ENCODE data around the gene LY6G6D. TPM values are rescaled to one million over a fixed set of nuclear protein-coding genes. Genes with fewer than 3 reads are reported as not detected.

Gene LY6G6D
- total and polyA plus RNA-seq, 5 donors from 2014 or later: not detected

GRCh38 chr6:31760790-31761189, 45.6 kb downstream of the LY6G6D start:
- Mint-ChIP-seq H3K36me3 (peaks cover 19% of the 10 kb centered on the region), H3K27ac (peak overlapping the region in 1 of 3 donors; percentile 55), H3K27me3 (no peaks in the 10 kb centered on the region), H3K4me1 (peaks cover 0 to 6% (median 4%) of the 10 kb centered on the region in 4 donors), H3K9me3 (no peaks in the 10 kb centered on the region), H3K4me3 (no peak overlapping the region)
- Histone ChIP-seq H3K27ac (ENCODE audit: insufficient read depth, low read length, poor library complexity, severe bottlenecking) (no peak overlapping the region), H3K36me3 (ENCODE audit: control insufficient read depth, insufficient read depth, low read length) (no peaks in the 10 kb centered on the region), H3K4me3 (ENCODE audit: low read depth, low read length) (no peak overlapping the region), H3K4me1 (ENCODE audit: control insufficient read depth, insufficient read depth, low read length, poor library complexity, severe bottlenecking) (no peaks in the 10 kb centered on the region), H3K27me3 (ENCODE audit: control insufficient read depth, insufficient read depth, low read length) (no peaks in the 10 kb centered on the region), H3K9me3 (ENCODE audit: control insufficient read depth in 2 of 2, low read length in 2 of 2) (no peaks in the 10 kb centered on the region)
- DNase-seq: no peak
- ATAC-seq (ENCODE audit: low read depth in 2 of 2): no peak

DNA sequence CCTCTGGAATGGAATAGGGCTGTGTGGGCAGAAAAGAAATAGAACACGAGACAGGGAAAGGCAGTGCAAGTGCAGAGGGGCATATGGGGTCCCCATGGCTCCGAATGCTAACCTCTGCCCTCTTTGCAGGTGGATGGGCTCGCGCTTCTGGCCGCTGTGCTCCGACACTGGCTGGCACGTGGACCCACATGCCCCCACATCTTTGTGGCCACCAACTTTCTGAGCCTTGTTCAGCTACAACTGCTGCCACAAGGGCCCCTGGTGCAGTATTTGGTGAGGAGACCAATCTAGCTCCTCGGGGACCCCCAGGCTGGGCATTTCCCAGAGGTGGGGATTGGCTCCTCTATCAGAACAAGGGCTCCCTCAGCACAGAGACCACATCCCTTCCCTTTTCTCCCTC, 46.2 kb downstream of the LY6G6D start:
- ATAC-seq (ENCODE audit: low read depth in 2 of 2): no peak
- Histone ChIP-seq H3K4me3 (ENCODE audit: low read depth, low read length) (no peak overlapping the region), H3K27me3 (ENCODE audit: control insufficient read depth, insufficient read depth, low read length) (no peaks in the 10 kb centered on the region), H3K27ac (ENCODE audit: insufficient read depth, low read length, poor library complexity, severe bottlenecking) (no peak overlapping the region), H3K36me3 (ENCODE audit: control insufficient read depth, insufficient read depth, low read length) (no peaks in the 10 kb centered on the region), H3K4me1 (ENCODE audit: control insufficient read depth, insufficient read depth, low read length, poor library complexity, severe bottlenecking) (no peaks in the 10 kb centered on the region), H3K9me3 (ENCODE audit: control insufficient read depth in 2 of 2, low read length in 2 of 2) (no peaks in the 10 kb centered on the region)
- H3K27ac Mint-ChIP-seq: no peak overlapping the region
- H3K4me1 Mint-ChIP-seq: peaks cover 0 to 5% (median 4%) of the 10 kb centered on the region in 4 donors
- H3K4me3 Mint-ChIP-seq: no peak overlapping the region
- H3K27me3 Mint-ChIP-seq: no peaks in the 10 kb centered on the region
- DNase-seq: no peak
- peaks cover 19% of the 10 kb centered on the region for H3K36me3 Mint-ChIP-seq
- H3K9me3 Mint-ChIP-seq: no peaks in the 10 kb centered on the region

DNA sequence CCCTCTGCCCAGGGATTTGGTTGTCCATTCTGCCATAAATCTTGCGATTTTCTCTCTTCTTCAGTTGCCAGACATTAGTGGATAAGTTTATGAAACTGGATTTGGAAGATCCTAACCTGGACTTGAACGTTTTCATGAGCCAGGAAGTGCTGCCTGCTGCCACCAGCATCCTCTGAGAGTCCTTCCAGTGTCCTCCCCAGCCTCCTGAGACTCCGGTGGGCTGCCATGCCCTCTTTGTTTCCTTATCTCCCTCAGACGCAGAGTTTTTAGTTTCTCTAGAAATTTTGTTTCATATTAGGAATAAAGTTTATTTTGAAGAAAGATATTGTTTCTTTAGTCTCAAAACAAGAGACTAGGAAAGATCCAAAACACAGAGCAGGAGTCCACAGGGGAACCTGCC, 47.2 kb downstream of the LY6G6D start, which contains the start of gene SAPCD1:
SAPCD1 (plus strand) TSS at position 301 of the 400 bp plus-strand sequence. CDS start 399 bp downstream, outside the sequence.
- ATAC-seq (ENCODE audit: low read depth in 2 of 2): no peak
- peak within 1 kb of the TSS in 2 of 3 donors; percentile 81 to 83 for H3K27ac Mint-ChIP-seq

DNA sequence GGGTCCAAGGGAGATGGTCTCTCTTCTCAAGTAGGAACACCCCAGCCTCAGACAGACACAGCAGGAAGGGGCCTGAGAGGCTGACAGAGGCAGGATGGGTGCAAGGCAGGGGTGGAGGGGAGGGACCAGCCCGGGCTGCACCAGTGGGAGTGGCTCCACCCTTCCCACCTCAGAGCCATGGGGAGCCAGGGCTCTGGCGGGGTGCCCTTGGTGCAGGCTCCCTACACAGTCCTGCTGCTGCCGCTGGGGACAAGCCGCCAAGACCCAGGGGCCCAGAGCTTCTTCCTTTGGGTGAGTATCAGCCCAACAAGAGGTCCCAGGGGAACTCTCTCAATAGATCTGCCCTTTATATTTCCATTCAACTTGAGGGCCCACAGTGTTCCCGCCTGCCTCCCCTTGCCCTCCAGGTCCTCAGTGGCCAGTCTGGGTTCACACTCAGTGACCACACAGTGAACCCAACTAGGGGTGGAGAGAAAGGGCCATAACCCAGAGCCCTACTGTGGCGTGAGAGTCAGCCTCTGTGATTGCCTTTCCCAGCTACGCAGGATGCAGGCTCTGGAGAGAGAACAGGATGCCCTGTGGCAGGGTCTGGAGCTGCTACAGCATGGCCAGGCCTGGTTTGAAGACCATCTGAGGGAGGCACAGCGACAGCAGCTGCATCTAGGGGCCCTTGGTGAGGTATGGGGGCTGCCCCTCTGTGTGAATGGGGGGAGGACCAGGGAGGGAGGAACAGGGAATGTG, 47.9 kb downstream of the LY6G6D start:
- Histone ChIP-seq H3K27ac (ENCODE audit: insufficient read depth, low read length, poor library complexity, severe bottlenecking) (no peak overlapping the region), H3K27me3 (ENCODE audit: control insufficient read depth, insufficient read depth, low read length) (no peaks in the 10 kb centered on the region), H3K36me3 (ENCODE audit: control insufficient read depth, insufficient read depth, low read length) (no peaks in the 10 kb centered on the region), H3K9me3 (ENCODE audit: control insufficient read depth in 2 of 2, low read length in 2 of 2) (no peaks in the 10 kb centered on the region), H3K4me1 (ENCODE audit: control insufficient read depth, insufficient read depth, low read length, poor library complexity, severe bottlenecking) (no peaks in the 10 kb centered on the region), H3K4me3 (ENCODE audit: low read depth, low read length) (no peak overlapping the region)
- no peaks in the 10 kb centered on the region for H3K27me3 Mint-ChIP-seq
- H3K4me3 Mint-ChIP-seq: no peak overlapping the region
- no peaks in the 10 kb centered on the region for H3K9me3 Mint-ChIP-seq
- peak overlapping the region in 2 of 3 donors; percentile 70 to 81 for H3K27ac Mint-ChIP-seq
- peaks cover 19% of the 10 kb centered on the region for H3K36me3 Mint-ChIP-seq
- H3K4me1 Mint-ChIP-seq: peaks cover 0 to 5% (median 4%) of the 10 kb centered on the region in 4 donors
- ATAC-seq (ENCODE audit: low read depth in 2 of 2) (no peak), DNase-seq (no peak)

More for the DNA sequence above, 47.2 kb downstream of the LY6G6D start, which contains the start of gene SAPCD1:
- DNase-seq: no peak
- H3K4me1 Mint-ChIP-seq: peaks cover 0 to 5% (median 4%) of the 10 kb centered on the region in 4 donors
- Histone ChIP-seq H3K27ac (ENCODE audit: insufficient read depth, low read length, poor library complexity, severe bottlenecking) (no peak within 1 kb of the TSS), H3K36me3 (ENCODE audit: control insufficient read depth, insufficient read depth, low read length) (no peaks in the 10 kb centered on the region), H3K4me3 (ENCODE audit: low read depth, low read length) (no peak within 1 kb of the TSS), H3K27me3 (ENCODE audit: control insufficient read depth, insufficient read depth, low read length) (no peaks in the 10 kb centered on the region), H3K4me1 (ENCODE audit: control insufficient read depth, insufficient read depth, low read length, poor library complexity, severe bottlenecking) (no peaks in the 10 kb centered on the region), H3K9me3 (ENCODE audit: control insufficient read depth in 2 of 2, low read length in 2 of 2) (no peaks in the 10 kb centered on the region)
- no peaks in the 10 kb centered on the region for H3K27me3 Mint-ChIP-seq
- no peaks in the 10 kb centered on the region for H3K9me3 Mint-ChIP-seq
- no peak within 1 kb of the TSS for H3K4me3 Mint-ChIP-seq
- H3K36me3 Mint-ChIP-seq: peaks cover 19% of the 10 kb centered on the region

DNA sequence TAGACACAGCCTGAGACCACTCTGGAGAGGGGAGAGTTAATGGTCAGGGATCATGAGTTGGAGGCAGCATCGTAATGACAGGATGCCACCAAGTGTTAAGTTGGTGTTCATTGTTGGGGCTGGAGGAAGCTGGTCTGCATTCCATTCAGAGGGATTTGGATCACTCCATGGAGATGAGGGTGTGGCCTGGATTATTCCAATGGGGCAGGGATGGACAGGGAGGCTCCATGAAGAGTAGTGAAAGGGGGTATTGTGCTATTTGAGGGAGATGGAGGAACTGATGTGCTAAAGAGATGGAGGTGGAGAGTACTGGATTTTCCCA, 48.4 kb downstream of the LY6G6D start:
- Mint-ChIP-seq H3K36me3 (peaks cover 19% of the 10 kb centered on the region), H3K4me1 (peaks cover 0 to 5% (median 4%) of the 10 kb centered on the region in 4 donors), H3K27me3 (no peaks in the 10 kb centered on the region), H3K27ac (peak overlapping the region in 2 of 3 donors; percentile 70 to 81), H3K4me3 (no peak overlapping the region), H3K9me3 (no peaks in the 10 kb centered on the region)
- no peaks in the 10 kb centered on the region for H3K27me3 ChIP-seq (ENCODE audit: control insufficient read depth, insufficient read depth, low read length)
- no peak overlapping the region for H3K27ac ChIP-seq (ENCODE audit: insufficient read depth, low read length, poor library complexity, severe bottlenecking)
- no peak for DNase-seq
- no peaks in the 10 kb centered on the region for H3K36me3 ChIP-seq (ENCODE audit: control insufficient read depth, insufficient read depth, low read length)
- ATAC-seq (ENCODE audit: low read depth in 2 of 2): no peak
- no peaks in the 10 kb centered on the region for H3K4me1 ChIP-seq (ENCODE audit: control insufficient read depth, insufficient read depth, low read length, poor library complexity, severe bottlenecking)
- no peak overlapping the region for H3K4me3 ChIP-seq (ENCODE audit: low read depth, low read length)
- no peaks in the 10 kb centered on the region for H3K9me3 ChIP-seq (ENCODE audit: control insufficient read depth in 2 of 2, low read length in 2 of 2)

- DNase-seq (no peak), ATAC-seq (ENCODE audit: low read depth in 2 of 2) (no peak)
- H3K4me1 Mint-ChIP-seq: peaks cover under 1 to 8% (median 5%) of the 10 kb centered on the region in 4 donors
- no peaks in the 10 kb centered on the region for H3K27me3 Mint-ChIP-seq
- peak overlapping the region in 1 of 3 donors; percentile 81 for H3K27ac Mint-ChIP-seq
- H3K9me3 Mint-ChIP-seq: peaks cover 0 to 1% (median 0%) of the 10 kb centered on the region in 7 donors
- Histone ChIP-seq H3K9me3 (ENCODE audit: control insufficient read depth in 2 of 2, low read length in 2 of 2) (no peaks in the 10 kb centered on the region), H3K4me1 (ENCODE audit: control insufficient read depth, insufficient read depth, low read length, poor library complexity, severe bottlenecking) (no peaks in the 10 kb centered on the region), H3K27me3 (ENCODE audit: control insufficient read depth, insufficient read depth, low read length) (no peaks in the 10 kb centered on the region), H3K36me3 (ENCODE audit: control insufficient read depth, insufficient read depth, low read length) (no peaks in the 10 kb centered on the region), H3K27ac (ENCODE audit: insufficient read depth, low read length, poor library complexity, severe bottlenecking) (no peak overlapping the region), H3K4me3 (ENCODE audit: low read depth, low read length) (no peak overlapping the region)
- H3K4me3 Mint-ChIP-seq: no peak overlapping the region
- H3K36me3 Mint-ChIP-seq: peaks cover 14% of the 10 kb centered on the region
These were observed 49.0 kb downstream of the LY6G6D start for GRCh38 chr6:31764198-31764597.

DNA sequence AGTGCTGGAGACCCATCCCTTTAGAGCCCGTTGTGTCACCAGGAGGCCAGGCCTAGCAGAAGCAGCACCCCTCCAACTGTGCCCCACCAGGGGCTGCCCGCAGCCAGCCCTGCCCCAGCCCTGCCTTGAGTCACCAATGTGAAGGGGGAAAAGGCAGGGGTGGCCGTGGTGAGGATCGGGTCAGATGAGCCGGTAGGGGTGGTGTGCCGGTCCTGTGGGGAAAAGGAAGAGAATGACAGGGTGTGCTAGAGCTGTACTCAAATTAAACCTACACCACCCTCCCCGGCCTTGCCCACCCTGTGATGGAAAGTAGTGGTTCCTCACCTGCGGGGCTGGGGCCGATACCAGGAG, 50.4 kb downstream of the LY6G6D start:
- H3K4me3 Mint-ChIP-seq: no peak overlapping the region
- Histone ChIP-seq H3K27ac (ENCODE audit: insufficient read depth, low read length, poor library complexity, severe bottlenecking) (no peak overlapping the region), H3K4me1 (ENCODE audit: control insufficient read depth, insufficient read depth, low read length, poor library complexity, severe bottlenecking) (peaks cover 3% of the 10 kb centered on the region), H3K27me3 (ENCODE audit: control insufficient read depth, insufficient read depth, low read length) (no peaks in the 10 kb centered on the region), H3K9me3 (ENCODE audit: control insufficient read depth in 2 of 2, low read length in 2 of 2) (no peaks in the 10 kb centered on the region), H3K4me3 (ENCODE audit: low read depth, low read length) (no peak overlapping the region), H3K36me3 (ENCODE audit: control insufficient read depth, insufficient read depth, low read length) (no peaks in the 10 kb centered on the region)
- H3K9me3 Mint-ChIP-seq: peaks cover 0 to 1% (median 0%) of the 10 kb centered on the region in 7 donors
- H3K4me1 Mint-ChIP-seq: peaks cover 9 to 15% (median 11%) of the 10 kb centered on the region in 4 donors
- H3K27ac Mint-ChIP-seq: peak overlapping the region in 2 of 3 donors; percentile 47 to 55
- no peaks in the 10 kb centered on the region for H3K27me3 Mint-ChIP-seq
- DNase-seq (no peak), ATAC-seq (ENCODE audit: low read depth in 2 of 2) (no peak)
- H3K36me3 Mint-ChIP-seq: peaks cover 7% of the 10 kb centered on the region

Data from CD4-positive, CD25-positive, alpha-beta regulatory T cell (primary cell).